Epithelial cell of prostate (primary cell): ENCODE data around the gene BATF.

Source experiments
- DNase-seq: peaks from one replicate; pipeline ENCODE4 v3.0.0-alpha.2; 2011; ENCODE audit warnings: low read depth, low spot score
- H3K27ac ChIP-seq: fragments of 450-650 bp; 2 replicates; pipeline ENCODE4 v1.5.1; 2017; ENCODE audit warnings: mild to moderate bottlenecking

Gene BATF

DNA sequence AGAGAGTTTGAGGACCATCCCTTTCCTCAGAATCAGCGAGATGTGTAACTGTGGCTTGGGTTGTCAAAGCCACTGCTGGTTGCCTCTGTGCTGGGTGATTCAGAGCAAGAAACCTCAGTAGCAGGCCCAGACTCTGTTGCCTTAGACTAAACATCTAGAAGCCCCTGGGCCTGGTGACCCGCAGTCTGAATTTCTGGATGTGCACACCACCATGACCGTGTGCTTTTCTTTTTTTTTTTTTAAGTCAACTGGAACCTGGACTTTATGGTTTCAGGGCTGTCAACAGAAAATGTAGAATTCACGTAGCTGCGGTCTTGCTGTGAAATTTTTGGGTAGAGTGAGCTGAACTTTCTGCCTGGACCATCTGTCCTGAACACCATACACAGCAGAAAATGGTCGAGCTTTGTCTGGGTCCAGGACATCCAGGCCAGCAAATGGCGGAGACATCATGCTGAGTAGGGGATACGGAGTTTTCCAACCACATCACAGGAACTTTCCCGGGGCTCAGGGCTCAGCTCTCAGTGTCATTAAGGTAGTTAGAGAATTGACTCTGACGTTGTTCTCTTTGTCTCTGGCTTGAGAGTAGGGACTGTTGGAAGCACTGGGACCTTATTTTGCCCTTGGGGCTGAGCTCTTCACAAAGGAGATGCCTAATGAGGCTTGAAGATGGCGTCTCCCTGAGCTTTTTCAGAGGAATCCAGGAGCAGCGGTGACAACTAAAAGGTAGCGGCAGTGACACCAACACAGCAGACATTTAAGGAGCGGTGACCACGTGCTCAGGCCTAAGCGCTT, 23.0 kb upstream of the BATF start:
- no peak for DNase-seq
- H3K27ac ChIP-seq, result no peak overlapping the region

DNA sequence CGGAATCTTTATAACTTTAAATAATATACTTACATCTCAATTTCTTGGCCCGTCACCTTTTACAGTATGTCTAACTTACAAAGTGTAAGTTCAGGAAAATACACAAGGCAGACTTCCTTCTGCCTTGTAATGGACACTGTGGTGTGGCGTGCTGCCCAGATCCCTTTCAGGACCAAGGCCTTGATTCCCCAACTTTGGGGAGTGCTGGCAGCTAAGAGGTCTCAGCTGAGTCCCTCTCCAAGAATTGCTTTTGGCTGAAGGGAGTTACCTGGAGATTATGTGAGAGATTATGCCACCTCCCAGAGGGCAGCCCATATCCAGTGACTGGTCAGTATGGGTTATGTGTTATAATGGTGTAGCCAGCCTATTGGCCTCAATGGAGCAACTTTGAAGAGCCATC, 21.2 kb upstream of the BATF start:
- H3K27ac ChIP-seq, result no peak overlapping the region
- no peak for DNase-seq

DNA sequence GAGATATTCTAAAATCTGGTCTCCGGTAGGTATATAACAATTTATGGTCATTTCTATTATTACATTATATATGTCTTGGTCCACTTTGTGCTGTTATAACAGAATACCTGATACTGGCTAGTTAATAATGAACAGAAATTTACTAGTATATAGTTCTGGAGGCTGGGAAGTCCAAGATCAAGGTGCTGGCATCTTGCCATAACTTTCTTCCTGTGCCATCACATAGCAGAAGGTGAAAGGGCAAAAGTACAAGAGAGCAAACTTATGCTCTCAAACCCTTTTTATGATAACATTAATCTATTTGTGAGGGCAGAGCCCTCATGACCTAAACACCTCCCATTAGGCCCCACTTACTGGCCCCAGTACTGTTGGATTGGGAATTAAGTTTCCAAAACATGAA, 17.9 kb upstream of the BATF start:
- no peak for DNase-seq
- no peak overlapping the region for H3K27ac ChIP-seq

DNA sequence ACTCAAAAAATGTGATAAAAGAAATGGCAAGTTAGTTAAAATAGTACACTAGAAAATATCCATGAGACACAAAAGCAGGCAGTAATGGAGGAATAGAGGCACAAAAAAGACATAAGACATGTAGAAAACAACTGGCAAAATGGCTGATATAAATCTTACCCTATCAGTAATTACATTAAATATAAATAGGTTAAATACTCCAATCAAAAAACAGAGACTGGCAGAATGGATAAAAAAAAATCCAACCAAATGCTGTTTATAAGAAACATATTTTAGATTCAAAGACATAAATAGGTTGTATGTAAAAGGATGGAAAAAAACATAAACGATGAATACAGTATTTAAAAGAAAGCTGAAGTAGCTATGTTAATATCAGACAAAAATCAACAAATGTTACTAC, 15.3 kb upstream of the BATF start:
- no peak for DNase-seq
- H3K27ac ChIP-seq, result no peak overlapping the region

DNA sequence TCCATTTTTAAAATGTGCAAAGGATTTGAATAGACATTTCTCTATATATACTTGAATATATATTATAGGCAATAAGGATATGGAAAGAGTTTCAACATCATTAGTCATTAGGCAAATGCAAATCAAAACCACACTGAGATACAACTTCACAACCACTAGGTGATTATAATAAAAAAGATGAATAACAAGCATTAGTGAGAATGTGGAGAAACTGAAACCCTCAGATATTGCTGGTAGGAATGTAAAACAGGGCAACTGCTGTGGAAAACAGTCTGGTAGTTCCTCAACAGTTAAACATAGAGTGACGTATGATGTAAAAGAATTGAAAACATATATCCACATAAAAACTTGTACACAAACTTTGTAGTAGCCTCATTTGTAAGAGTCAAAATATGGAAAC, 11.7 kb upstream of the BATF start:
- no peak overlapping the region for H3K27ac ChIP-seq

GRCh38 chr14:75511201-75511600, 11.1 kb upstream of the BATF start:
- no peak for DNase-seq
- H3K27ac ChIP-seq, result no peak overlapping the region

More for the DNA sequence above, 11.7 kb upstream of the BATF start:
- DNase-seq, result no peak

DNA sequence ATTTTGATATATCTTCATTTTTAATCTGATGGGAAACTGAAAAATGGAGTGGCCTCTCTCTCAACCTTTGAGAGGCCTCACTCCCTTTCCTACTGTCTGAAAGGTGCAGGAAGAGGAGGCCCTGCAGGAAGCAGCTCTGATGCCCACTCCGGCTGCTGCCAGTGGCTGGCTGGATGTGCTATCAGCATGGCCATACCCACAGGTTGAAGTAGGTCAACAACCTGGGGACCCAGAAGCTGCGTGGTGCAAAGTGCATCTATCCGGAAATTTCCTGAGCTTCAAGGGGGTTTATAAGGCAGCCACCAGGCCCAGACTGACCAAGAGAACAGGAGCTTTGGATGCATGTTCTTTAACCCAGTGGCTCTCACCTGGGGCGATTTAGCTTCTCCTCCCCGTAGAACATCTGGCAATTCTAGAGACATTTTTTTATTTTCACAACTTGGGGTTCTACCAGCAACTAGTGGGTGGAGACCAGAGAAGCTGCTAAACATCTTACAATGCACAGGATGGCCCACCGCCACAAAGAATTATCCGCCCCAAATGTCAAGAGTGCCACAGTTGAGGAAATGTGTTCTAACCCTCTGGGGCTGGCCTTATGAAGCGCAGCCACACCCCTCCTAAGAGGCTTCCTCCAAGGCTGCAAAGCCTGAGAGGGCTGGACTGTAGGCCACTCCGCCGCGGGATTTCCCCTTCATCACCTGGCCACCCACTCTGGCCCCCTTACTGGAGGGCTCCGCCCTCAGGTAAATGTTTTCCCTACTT, 8.2 kb upstream of the BATF start:
- H3K27ac ChIP-seq, result no peak overlapping the region
- no peak for DNase-seq

- no peak overlapping the region for H3K27ac ChIP-seq
- no peak for DNase-seq
Measured at GRCh38 chr14:75514673-75515628, 7.3 kb upstream of the BATF start.

GRCh38 chr14:75515629-75515996, 6.7 kb upstream of the BATF start:
- H3K27ac ChIP-seq, result no peak overlapping the region
- DNase-seq, result no peak

GRCh38 chr14:75518625-75519024, 3.6 kb upstream of the BATF start:
- no peak overlapping the region for H3K27ac ChIP-seq
- no peak for DNase-seq

DNA sequence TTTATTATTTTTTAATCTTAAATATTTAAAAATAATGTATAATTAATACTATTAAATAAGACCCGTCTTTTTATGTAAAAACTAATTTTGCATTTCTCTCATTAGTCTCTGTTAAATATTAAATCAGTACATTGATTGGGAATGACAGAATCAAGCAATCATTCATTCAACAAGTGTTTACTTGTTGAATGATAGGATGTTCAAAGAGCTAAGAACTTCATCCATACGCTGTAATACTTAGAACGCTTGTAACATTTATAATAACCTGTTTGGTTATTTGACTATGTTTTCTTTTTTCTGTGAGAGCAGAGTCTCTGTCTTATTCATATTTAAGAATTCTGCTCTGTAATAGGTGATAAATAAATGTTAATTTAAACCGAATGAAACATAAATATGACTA, 2.9 kb upstream of the BATF start:
- no peak for DNase-seq
- no peak overlapping the region for H3K27ac ChIP-seq

DNA sequence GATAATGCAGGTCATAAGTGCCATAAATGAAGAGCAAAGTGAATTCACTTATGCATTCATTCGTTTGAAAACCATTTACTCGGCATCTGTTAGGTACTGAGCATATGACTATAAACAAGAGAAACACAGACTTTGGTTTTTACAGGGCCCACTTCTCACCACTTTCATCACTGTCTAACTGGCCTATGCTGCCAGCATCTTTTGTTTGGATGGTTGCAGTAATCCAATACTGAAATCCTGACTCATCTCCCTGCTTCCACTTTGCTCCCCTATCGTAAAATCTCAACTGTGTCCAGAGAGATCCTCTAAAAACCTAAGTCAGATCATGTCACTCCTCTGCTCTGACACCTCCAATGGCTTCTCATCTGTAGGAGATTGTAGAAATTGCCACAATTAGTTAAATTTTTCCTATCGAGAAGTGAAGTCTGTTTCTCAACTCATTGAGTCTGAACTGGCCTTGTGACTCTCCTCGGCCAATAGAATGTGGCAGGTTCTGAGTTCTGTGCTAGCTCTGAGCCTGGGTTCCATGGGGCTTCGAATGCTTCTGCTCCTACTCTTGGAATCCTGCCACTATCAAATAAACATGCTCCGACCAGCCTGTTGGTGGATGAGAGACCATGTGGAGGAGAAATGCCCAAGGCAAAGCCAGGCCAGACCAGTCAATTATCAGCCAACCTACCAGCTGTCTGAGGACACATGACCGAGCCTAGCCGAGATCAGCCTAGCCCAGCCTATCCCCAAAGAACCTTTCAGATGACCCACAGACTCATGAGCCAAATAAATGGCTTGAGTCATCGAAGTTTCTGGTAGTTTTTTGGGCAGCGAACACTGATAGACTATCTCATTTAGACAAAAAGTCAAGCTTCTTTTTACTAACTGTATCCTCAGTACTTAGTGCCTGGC, 2.2 kb upstream of the BATF start:
- no peak for DNase-seq
- H3K27ac ChIP-seq, result no peak overlapping the region

GRCh38 chr14:75520852-75521251, 1.4 kb upstream of the BATF start:
- no peak overlapping the region for H3K27ac ChIP-seq
- no peak for DNase-seq

GRCh38 chr14:75521415-75522199, 662 bp upstream of the BATF start:
- no peak for DNase-seq
- H3K27ac ChIP-seq, result no peak overlapping the region

DNA sequence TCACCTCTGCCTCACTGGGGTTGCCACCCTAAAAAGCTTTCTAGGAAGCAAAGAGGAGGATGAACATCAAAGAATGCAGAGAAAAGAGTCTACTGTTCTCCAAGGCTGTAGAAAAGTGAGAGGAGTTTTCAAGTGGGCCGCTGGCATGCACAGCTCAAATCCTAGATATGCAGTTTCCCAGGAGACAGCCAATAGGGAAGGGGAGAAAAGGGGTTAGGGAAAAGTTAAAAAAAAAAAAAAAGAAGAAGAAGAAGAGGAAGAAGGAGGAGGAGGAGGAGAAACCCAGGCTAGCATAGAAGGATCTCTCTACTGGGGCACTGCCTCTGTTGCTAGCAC, 682 bp downstream of the BATF start:
- no peak overlapping the region for H3K27ac ChIP-seq
- DNase-seq, result no peak

DNA sequence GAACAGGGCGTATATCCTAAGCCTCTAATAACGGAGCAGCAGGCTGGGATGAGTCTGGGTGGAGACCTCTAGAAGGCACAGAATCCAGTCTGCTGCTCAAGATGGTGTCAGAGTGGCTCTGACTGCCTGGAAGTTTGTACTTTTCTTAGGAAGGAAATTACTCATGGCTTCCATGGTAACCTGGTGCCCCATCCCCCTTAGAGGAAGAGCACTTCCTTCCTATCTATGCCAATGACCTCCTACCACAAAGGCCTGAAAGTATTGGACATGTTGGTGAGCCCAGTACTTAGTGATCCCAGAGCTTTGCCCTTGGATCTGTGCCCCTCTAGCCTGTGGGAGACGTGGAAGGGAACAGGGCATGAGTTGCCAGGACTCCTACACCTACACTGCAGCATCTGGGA, 1.5 kb downstream of the BATF start:
- no peak overlapping the region for H3K27ac ChIP-seq
- DNase-seq, result no peak

GRCh38 chr14:75525969-75526368, 3.7 kb downstream of the BATF start:
- H3K27ac ChIP-seq, result no peak overlapping the region
- no peak for DNase-seq

DNA sequence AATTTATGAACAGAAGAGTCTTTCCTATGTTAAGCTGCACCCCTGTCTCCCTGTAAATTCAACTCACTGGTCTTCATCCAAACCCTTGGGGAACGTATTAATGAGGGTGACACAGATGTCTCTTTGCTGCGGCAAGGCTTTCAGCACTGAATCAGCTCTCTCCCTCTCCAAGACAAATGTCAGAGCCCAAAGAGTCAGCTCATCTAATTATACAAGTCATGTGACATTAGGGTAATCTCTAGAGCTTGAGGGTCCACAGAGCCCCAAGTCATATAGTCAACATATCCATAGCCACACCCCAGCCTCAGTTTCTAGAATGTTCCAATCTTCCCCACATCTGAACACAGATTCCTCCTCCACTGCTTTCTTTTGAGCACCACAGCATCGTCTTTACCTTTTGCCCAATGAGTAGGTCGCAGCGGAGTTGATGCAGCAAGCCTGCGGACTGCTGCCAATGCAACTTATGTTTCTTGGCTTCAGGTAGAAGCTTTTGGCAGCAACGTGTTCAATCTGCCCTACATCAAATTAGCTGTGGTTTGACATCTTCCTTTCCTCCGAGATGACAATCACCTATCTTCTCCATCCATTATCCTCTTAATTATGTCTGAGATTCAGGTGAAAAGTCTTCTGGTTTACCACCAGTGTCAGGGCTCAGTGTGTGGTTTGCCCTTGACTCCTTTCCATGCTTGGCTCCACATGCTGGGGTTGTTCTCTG, 5.3 kb downstream of the BATF start:
- no peak for DNase-seq
- H3K27ac ChIP-seq, result no peak overlapping the region

DNA sequence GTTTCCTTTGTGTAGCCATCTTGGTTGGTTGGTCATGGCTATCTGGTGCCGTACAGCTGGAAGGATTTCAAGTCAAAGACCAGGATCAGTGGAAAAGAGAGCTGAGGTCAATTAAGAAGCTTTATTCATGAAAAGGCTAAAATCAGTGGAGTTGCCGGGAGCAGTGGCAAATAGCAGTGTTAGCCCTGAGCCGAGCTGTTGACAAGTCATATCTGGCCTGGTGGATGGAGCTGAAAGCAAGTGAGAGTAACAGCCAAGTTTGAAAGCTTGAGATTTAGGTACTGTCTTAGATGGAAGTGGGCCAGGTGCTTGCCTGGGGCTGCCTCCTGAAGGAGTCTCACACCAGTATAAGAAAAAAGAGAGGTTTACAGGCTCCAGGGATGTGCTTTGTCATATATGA, 9.0 kb downstream of the BATF start:
- DNase-seq, result no peak

More for the DNA sequence above, 9.0 kb downstream of the BATF start:
- no peak overlapping the region for H3K27ac ChIP-seq
